Astrocyte (in vitro differentiated cells and primary cell): ENCODE measurements around the gene UTP18.

ENCODE experiments used
- CTCF ChIP-seq: IDR thresholded peaks from 2 replicates; pipeline ENCODE4 v1.5.1; 2011; ENCODE audit warnings: low read depth, mild to moderate bottlenecking, inconsistent platforms, low read length, moderate library complexity; ENCODE audit not compliant: insufficient read depth
- EZH2 ChIP-seq: IDR thresholded peaks from 2 replicates; pipeline ENCODE4 v1.6.1; 2012; ENCODE audit warnings: mild to moderate bottlenecking, low read length, inconsistent platforms; ENCODE audit not compliant: insufficient read depth

GRCh38 chr17:51346218-51346982 lies 86.1 kb downstream of the UTP18 start:
- TF ChIP-seq CTCF (no peak), EZH2 (no peak)
